Stimulated activated CD4-positive, alpha-beta T cell treated with anti-CD3 and anti-CD28 coated beads, Interleukin-2, amount 100 ng/mL, for 4 hours (primary cell): ENCODE data around the gene LEMD3.
"Not testable (repeated sequence)": the region's sequence is repeated elsewhere in the genome, so short reads cannot be mapped to it uniquely, and the experiment has no call there.

Experiments used
- DNase-seq: peaks from one replicate; pipeline ENCODE4 v3.0.0-alpha.2; 2020; ENCODE audit warnings: low read depth

Gene LEMD3

DNA sequence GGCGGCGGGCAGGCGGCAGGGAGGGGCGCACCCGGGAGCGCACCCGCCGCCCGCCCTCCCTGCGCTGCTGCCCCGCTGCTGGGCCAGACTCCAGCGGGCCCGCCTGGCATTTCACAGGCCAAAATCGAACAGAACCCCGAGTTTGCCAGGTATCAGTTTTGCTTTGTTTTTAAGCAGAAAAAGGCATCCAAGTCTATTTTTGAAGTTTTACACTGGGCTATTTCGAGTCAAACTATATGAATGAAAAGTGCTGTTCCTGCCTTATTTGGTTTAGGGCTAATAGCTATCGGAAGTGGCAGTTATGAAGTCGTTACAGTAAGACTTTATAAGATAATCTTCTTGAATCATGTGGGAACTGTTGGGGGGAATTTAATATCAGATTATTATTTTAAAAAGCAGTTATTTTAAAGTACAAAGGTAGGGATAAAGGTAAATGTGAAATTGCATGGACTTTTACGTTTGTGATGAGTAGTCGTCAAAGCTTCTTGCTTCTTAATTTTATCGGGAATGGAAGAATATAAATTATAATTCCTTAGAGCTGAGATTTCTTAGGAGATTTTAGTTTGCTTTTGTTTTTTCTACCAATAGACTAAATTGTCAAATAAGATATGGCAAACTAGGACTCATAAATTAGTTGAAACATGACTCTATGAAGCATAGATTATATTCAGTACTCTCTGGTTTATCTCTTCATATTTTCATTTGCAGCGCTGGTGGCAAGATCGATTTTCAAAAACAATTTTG is 110.2 kb downstream of the LEMD3 start:
- DNase-seq: no peak

DNA sequence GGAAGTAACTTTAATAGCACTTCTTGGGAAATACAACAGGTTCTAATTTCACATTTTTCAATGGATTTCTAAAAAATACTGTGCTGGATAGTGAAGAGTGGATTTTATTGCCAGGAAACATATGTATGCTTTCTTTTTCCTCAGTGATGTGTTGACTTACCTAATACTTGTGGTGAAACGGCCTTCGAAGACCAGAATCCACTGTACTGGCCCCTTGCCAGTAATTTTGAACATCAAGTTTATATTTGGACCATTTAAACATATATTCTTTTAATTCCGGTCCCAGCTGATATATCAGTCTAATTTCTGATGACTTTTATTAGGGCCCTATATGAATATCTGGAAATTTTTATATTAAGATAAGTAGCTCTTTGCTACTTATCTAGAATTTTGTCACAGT is 110.9 kb downstream of the LEMD3 start:
- DNase-seq: no peak

DNA sequence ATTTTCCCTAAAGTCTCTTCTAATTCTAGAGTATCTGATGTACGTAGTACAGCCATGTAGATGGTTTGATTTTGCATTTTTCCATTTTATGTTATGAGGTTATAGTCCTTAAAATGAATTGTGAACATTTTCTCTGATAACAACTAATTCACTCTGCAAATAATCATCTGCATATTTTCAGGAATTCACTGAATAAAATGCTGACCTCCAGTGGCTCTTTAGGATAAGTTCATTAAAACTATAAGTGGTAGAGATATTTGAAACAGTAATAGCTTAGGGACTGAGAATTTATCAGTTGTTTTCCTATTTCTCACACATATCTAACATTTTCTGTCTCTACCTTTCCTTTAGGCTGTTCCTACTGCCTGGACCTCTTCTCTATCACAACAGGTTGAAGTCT is 113.5 kb downstream of the LEMD3 start:
- no peak for DNase-seq

DNA sequence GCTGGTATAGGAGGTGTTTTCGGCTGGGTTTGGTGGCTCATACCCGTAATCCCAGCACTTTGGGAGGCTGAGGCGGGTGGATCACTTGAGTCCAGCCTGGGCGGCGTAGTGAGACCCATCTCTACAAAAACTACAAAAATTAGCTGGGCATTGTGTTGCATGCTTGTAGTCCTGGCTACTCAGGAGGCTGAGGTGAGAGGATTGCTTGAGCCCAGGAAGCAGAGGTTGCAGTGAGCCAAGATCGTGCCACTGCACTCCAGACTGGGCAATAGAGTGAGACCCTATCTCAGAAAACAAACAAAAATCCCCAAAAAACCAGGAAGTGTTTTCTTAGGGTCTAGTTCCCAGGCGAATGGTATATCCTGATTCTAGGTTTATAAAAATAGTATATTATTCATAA is 116.1 kb downstream of the LEMD3 start:
- DNase-seq: not testable (repeated sequence)

DNA sequence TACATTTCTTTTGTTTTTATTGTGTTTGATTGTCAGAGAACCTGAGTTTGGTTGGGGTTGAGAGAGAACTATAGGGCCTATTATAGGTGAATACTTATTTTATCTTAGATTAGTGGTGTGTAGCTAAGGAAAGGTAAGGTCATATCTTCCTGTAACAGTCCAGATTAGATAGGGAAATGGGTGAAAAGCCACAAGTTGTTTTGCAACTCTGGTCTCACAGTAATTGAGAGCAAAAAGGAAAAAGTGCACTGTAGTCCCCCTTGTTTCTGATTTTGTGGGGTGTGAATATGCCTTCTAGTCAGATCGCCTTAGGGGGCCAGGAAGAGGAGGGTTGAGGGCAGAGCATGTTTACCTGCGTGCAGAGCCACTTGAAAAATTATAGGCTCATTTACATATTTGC is 118.0 kb downstream of the LEMD3 start:
- DNase-seq: no peak

DNA sequence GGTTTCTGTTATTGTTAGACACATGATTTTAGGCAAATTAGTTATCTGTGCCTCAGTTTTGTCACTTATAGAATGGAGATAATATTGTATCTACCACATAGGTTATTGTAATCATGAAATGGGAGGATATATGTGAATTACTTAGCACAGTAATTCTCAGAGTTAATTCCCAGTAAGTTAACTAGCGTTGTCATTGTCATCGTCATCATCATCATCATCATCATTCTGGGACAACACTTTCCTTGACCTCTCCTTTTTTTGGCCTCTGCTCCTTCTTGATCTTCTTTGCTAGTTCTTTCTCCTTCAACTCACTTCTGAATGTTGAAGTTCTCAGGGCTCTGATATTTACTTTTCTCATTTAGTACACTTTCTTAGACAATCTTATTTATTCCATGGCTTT is 122.9 kb downstream of the LEMD3 start:
- no peak for DNase-seq

DNA sequence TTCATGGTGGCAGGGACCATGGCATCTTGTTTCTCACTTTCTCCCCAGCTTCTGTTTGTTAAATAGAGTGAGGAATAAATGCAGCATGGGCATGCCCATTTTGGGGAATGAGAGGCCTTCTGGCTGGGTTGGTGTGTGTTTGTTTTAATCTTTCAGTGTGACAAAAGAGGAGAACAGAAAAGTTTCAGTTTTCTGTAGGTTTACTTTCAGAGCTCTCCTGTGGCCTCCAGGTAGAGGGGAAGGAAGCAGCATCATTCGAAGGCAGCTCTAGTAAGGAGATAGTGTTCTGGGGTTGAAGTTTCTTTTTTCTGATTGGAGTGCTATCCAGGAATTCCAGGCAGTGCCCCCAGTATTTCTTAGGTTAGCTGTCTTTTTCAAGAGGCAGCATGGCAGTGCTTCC is 124.4 kb downstream of the LEMD3 start:
- DNase-seq: no peak

DNA sequence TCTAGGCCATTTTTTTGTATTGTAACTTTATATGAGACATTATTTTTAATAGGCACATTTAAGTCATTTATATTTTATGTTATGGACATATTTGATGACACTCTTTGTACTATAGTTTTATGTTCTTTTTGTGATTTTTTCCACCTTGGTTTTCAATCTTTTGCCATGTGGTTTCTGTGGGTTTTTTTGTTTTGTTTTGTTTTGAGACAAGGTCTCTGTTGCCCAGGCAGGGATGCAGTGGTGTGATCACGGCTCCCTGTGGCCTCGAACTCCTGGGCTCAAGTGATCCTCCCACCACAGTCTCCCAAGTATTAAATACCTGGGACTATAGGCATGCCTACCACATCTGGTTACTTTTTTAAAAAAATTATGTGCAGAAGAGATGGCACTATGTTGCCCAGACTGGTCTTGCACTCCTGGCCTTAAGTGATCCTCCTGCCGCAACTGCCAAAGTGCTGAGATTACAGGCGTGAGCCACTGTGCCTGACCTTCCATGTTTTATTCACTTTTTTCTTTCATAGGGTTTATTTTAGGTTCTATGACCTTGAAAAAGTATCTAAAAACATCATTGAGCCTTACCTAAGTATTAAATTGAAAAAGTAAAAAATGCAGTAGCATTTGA is 125.4 kb downstream of the LEMD3 start:
- DNase-seq: no peak

DNA sequence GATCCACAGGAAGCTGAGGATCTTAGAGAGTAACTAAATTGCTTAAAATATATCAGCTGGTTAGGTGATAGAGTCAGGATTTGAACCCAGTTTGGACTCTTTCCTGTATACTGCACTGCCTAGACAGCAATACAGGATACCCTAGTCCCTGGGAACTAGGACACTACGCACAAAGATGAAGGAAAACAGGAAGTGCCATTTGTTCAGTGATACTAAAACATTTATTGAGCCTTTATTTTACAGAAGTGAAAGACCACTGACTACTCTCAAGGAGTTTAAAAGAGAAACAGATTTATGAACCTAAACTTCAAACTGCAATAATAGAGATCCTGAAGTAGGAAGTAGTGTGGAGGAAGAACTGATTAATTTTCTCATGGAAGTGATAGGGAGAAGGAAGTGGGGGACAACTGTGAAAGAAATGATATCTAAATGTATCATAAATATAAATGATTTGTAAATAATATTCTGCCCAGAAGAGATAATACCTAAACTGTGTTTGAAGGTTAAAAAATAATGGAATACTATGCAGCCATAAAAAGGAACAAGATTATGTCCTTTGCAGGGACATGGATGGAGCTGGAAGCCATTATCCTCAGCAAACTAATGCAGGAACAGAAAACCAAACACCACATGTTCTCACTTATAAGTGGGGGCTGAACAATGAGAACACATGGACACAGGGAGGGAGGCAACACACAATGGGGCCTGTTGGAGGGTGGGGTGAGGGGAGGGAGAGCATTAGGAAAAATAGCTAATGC is 127.3 kb downstream of the LEMD3 start:
- DNase-seq: no peak
